Measurements from ENCODE around the gene OR5H2.

The OR5H2 gene

DNA sequence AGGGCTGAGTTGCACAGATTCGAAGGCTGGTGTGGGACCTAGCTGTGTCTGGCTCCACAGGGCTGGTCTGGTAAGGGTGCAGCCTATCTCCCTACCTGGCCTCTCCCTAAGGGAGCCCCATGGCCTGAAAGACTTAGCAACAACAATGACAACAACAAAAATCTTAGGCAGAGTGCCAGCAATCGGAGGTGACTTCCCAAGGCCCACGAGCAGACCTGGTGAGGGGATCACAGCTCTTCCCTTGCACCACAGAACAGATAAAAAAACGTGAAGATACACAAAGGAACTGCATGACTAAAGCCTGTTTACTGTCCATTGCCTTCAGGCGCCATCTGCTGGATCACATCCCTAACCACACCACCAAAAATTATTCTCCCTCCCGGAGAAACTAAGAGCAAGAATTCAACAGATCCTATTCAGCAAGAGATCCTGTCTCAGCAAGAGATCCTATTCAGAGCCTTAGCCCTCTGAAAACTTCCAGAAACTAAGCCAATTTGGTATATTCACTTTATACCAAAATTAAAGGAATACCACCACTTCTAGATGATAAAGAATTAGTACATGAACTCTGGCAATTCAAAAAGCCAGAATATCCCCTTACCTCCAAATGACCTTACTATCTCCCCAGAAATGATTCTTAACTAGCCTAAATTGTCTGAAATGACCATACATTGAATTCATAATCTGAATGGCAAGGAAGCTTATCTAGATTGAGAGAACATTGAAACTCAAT lies 47.3 kb downstream of the OR5H2 start:
- H4K20me1 ChIP-seq (ENCODE audit: insufficient read depth, low read length) = no peaks in the 10 kb centered on the region
- peak; percentile 46 for DNase-seq
- H2AFZ ChIP-seq (ENCODE audit: low read depth, low read length) = no peak overlapping the region
- no peaks in the 10 kb centered on the region for H3K9me3 ChIP-seq (ENCODE audit: insufficient read depth, low read length, severe bottlenecking)
- H3K4me1 ChIP-seq (ENCODE audit: insufficient read depth, low read length) = no peaks in the 10 kb centered on the region
- H3K36me3 ChIP-seq (ENCODE audit: insufficient read depth, low read length) = no peaks in the 10 kb centered on the region
- H3K79me2 ChIP-seq (ENCODE audit: insufficient read depth, low read length) = no peaks in the 10 kb centered on the region
- no peak overlapping the region for H3K4me3 ChIP-seq (ENCODE audit: low read depth in 1 of 2, low read length in 2 of 2)
- no peak overlapping the region for H3K4me2 ChIP-seq (ENCODE audit: insufficient read depth, low read length)
- H3K27me3 ChIP-seq (ENCODE audit: insufficient read depth, low read length, poor library complexity) = no peaks in the 10 kb centered on the region
- no peak overlapping the region for H3K9ac ChIP-seq (ENCODE audit: low read depth, low read length)
- peak; percentile 90 for ATAC-seq (ENCODE audit: insufficient read depth, low read depth)
- no peak overlapping the region for H3K27ac ChIP-seq (ENCODE audit: low read length)
- TF ChIP-seq, protein P1, sequence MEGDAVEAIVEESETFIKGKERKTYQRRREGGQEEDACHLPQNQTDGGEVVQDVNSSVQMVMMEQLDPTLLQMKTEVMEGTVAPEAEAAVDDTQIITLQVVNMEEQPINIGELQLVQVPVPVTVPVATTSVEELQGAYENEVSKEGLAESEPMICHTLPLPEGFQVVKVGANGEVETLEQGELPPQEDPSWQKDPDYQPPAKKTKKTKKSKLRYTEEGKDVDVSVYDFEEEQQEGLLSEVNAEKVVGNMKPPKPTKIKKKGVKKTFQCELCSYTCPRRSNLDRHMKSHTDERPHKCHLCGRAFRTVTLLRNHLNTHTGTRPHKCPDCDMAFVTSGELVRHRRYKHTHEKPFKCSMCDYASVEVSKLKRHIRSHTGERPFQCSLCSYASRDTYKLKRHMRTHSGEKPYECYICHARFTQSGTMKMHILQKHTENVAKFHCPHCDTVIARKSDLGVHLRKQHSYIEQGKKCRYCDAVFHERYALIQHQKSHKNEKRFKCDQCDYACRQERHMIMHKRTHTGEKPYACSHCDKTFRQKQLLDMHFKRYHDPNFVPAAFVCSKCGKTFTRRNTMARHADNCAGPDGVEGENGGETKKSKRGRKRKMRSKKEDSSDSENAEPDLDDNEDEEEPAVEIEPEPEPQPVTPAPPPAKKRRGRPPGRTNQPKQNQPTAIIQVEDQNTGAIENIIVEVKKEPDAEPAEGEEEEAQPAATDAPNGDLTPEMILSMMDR (IDR thresholded peaks at IDR 0.05; ENCODE audit: borderline replicate concordance, extremely low read depth, low read length, poor library complexity, severe bottlenecking) = peak; percentile 78
- no peak for TF ChIP-seq EZH2 (IDR thresholded peaks at IDR 0.05; ENCODE audit: borderline replicate concordance, low read depth, low read length, severe bottlenecking)

DNA sequence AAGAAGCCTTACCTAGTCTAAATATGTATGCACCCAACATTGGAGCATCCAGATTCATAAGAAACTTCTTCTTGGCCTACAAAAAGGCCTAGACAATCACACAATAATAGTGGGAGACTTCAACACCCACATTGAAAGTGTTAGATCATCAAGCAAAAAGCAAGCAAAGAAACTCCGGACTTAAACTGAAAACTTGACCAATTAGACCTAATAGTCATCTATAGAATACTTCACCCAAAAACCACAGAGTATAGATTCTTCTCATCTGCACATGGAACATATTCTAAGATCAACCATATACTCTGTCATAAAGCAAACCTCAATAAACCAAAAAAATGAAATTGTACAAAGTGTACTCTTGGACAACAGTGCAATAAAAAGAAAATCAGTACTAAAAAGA lies 49.0 kb downstream of the OR5H2 start:
- Histone ChIP-seq H2AFZ (ENCODE audit: low read depth, low read length) (no peak overlapping the region), H3K9ac (ENCODE audit: low read depth, low read length) (no peak overlapping the region), H3K79me2 (ENCODE audit: insufficient read depth, low read length) (no peaks in the 10 kb centered on the region), H3K4me3 (ENCODE audit: low read depth in 1 of 2, low read length in 2 of 2) (no peak overlapping the region), H3K36me3 (ENCODE audit: insufficient read depth, low read length) (no peaks in the 10 kb centered on the region), H3K4me2 (ENCODE audit: insufficient read depth, low read length) (no peak overlapping the region), H4K20me1 (ENCODE audit: insufficient read depth, low read length) (no peaks in the 10 kb centered on the region), H3K27me3 (ENCODE audit: insufficient read depth, low read length, poor library complexity) (no peaks in the 10 kb centered on the region), H3K9me3 (ENCODE audit: insufficient read depth, low read length, severe bottlenecking) (no peaks in the 10 kb centered on the region), H3K4me1 (ENCODE audit: insufficient read depth, low read length) (no peaks in the 10 kb centered on the region), H3K27ac (ENCODE audit: low read length) (no peak overlapping the region)
- TF ChIP-seq EZH2 (IDR thresholded peaks at IDR 0.05; ENCODE audit: borderline replicate concordance, low read depth, low read length, severe bottlenecking) = no peak
- TF ChIP-seq, protein P1 (IDR thresholded peaks at IDR 0.05; ENCODE audit: borderline replicate concordance, extremely low read depth, low read length, poor library complexity, severe bottlenecking) = no peak
- ATAC-seq (ENCODE audit: insufficient read depth, low read depth) = no peak
- no peak for DNase-seq
